OCI-M2 (cell line): ENCODE data around the gene LETM1.

Experiments
- DNase-seq: peaks from one replicate; lab custom pipeline; 2025; ENCODE audit not compliant: unreplicated experiment; lab: John Stamatoyannopoulos, UW

LETM1 gene

GRCh38 chr4:1766106-1767060, 89.6 kb downstream of the LETM1 start:
- DNase-seq, result no peak

GRCh38 chr4:1765409-1766072, 90.4 kb downstream of the LETM1 start:
- DNase-seq, result no peak

- no peak for DNase-seq
Observed at GRCh38 chr4:1764670-1765069, 91.3 kb downstream of the LETM1 start.

DNA sequence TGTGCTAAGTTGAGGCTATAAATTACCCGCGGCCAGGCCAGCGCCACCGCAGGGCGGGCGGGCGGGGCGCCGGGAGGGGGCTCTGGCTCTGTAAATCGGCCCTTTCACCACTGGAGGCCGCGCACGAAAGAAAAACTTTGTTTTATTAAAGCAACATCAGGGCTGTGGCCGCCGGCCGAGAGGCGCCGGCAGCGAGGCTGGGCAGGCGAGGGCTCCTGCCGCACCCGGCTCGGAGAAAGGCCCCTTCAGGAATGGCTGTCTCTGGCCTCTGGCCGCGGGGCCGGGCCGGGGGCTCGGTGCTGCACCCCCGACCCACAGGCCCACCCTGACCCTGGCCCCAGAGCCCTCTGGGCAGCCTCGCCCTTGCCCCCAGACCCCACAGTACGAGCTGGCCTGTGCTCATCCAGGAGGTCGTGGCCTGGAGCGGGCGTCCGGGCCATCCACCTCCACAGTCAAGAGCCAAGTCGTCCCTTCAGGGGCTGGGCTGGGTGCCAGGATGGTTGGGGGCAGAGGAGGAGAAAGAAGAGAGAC, 92.3 kb downstream of the LETM1 start:
- no peak for DNase-seq

DNA sequence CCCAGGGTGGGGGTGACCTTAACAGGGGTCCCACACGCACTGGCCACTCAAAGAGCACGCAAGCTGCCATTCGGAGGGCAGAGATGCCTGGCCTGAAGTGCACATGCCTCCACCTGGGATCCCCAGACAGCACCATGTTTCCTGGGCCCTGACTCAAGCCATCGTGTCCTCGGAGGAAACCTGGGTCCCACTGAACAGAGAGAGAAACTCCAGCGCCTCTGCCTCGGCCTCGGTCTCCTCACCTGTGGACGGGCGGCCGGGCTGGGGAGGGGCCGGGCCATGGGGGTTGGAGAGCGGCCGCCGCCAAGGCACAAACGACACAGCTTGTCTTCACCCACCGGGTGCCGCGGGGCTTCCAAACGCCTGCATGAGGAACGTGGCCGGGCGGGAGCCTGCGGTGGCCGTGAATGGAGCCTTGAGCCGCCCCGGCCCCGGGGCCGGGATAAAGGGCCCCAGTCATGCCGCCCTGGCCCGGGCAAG, 92.8 kb downstream of the LETM1 start:
- DNase-seq, result no peak

DNA sequence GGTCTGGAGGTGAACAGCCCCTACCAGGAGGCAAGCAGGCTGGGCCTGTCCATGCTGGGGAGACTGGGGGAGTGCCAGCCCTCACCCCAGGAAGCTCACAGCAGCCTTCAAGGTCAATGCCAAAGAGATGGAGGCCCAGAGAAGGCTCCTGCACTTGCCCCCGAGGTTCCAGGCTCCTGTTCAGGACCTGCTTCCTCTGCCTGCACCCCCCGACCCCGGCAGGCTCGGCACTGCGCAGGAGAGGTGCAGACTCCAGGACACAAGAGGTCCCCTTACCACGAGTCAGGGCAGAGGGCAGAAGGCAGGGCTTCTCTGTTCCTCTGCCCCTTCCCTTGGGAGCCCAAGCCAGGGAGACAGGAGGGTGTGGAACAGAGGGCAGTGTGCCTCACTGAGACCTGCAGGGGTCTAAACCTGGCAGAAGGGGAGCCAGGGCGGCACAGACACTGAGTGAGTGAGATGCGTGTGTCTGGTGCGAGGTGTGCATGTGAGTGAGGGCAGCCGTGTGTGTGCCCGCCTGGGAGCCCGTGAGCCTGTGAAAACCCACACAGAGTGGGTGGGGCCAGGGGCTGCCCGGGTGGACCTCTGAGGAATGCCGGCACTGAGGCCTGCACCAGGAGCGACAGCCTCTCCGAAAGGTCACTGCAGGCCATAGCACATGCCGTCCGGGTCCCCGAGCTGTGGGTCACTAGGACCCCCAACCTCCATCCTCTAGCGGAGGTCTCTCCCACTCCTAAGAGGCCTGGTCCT, 93.5 kb downstream of the LETM1 start:
- no peak for DNase-seq
